ENCODE data around the gene P3H3. TPM values are rescaled to one million over a fixed set of nuclear protein-coding genes. Genes with fewer than 3 reads are reported as not detected.
"Not testable (repeated sequence)": the region's sequence is repeated elsewhere in the genome, so short reads cannot be mapped to it uniquely, and the experiment has no call there.

Gene P3H3
- total and polyA plus RNA-seq, 2 experiments from 2014 or later: 16.4 to 38.2 TPM

DNA sequence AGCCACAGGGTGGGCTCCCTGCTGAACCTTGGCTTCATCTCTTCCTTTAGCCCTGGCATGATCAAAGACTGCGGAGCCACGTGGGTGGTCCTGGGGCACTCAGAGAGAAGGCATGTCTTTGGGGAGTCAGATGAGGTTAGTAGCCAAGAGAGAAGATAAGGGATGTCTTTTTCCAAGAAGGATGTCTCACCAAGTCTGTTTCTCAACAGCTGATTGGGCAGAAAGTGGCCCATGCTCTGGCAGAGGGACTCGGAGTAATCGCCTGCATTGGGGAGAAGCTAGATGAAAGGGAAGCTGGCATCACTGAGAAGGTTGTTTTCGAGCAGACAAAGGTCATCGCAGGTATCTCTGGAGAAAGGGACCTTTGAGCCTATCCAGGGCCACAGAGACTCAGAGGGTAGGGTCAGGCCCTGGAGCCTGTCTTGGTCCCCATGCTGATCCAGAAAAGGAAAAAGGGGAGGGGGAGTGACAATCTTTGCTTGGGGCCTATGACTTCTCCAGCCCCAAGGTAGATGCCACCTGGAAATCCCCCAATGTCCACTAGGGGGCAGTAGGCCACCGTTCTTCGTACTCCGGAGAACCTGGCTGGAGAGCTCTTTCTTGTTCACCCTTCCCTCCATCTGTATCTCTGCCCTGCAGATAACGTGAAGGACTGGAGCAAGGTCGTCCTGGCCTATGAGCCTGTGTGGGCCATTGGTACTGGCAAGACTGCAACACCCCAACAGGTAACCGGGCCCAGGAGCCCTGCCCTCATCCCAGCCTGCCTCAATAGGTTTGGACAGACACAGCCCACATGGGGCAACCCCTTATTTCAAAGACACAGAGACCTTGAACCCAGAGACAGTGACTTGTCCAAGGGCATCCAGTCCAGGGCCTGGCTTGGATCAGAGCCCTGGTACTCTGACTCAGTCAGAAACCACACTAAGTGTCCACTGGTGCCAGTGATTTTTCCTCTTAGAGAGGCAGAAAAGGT lies 41.1 kb downstream of the P3H3 start:
- H3K9me2 ChIP-seq (ENCODE audit: insufficient read depth): no peaks in the 10 kb centered on the region
- H3K4me1 ChIP-seq (ENCODE audit: insufficient read depth): peaks cover 56% of the 10 kb centered on the region
- Mint-ChIP-seq H3K27me3 (ENCODE audit: insufficient read depth, low read depth, poor library complexity) (peaks cover 54% of the 10 kb centered on the region), H3K9me3 (no peaks in the 10 kb centered on the region; the same call in 1 of the 3 replicates), H3K4me1 (peaks cover 57% of the 10 kb centered on the region), H3K4me3 (peak overlapping the region; percentile 94), H3K27ac (peak overlapping the region; percentile 94), H3K36me3 (ENCODE audit: low read depth) (peaks cover 61% of the 10 kb centered on the region)
- no peaks in the 10 kb centered on the region for H3K27me3 ChIP-seq (ENCODE audit: insufficient read depth)
- peaks cover 14% of the 10 kb centered on the region; the same call in 1 of the 2 replicates for H3K36me3 ChIP-seq (ENCODE audit: insufficient read depth)
- DNase-seq (ENCODE audit: low spot score) (peak; percentile 96), ATAC-seq (peak; percentile 1)
- H3K27ac ChIP-seq (ENCODE audit: low read depth): peak overlapping the region; percentile 85
- peak overlapping the region; percentile 97 for H3K4me3 ChIP-seq
- H4K20me1 ChIP-seq (replicated peaks; ENCODE audit: insufficient read depth): peaks cover 32% of the 10 kb centered on the region
- peaks cover 28% of the 10 kb centered on the region for H3K79me2 ChIP-seq (replicated peaks; ENCODE audit: insufficient read depth)
- H3K4me2 ChIP-seq: peak overlapping the region; percentile 100
- H3F3A ChIP-seq (replicated peaks; ENCODE audit: low read depth): peaks cover 68% of the 10 kb centered on the region
- no peak overlapping the region for H2AFZ ChIP-seq
- no peak for TF ChIP-seq NANOG (IDR thresholded peaks at IDR 0.05; ENCODE audit: borderline replicate concordance)
- no peak for TF ChIP-seq STAT1 (IDR thresholded peaks at IDR 0.05; ENCODE audit: unreplicated experiment)
- TF ChIP-seq POLR2AphosphoS5 (IDR thresholded peaks at IDR 0.05; ENCODE audit: low read depth): peak; percentile 56; the same call in 1 of the 2 replicates
- TF ChIP-seq, protein P1, sequence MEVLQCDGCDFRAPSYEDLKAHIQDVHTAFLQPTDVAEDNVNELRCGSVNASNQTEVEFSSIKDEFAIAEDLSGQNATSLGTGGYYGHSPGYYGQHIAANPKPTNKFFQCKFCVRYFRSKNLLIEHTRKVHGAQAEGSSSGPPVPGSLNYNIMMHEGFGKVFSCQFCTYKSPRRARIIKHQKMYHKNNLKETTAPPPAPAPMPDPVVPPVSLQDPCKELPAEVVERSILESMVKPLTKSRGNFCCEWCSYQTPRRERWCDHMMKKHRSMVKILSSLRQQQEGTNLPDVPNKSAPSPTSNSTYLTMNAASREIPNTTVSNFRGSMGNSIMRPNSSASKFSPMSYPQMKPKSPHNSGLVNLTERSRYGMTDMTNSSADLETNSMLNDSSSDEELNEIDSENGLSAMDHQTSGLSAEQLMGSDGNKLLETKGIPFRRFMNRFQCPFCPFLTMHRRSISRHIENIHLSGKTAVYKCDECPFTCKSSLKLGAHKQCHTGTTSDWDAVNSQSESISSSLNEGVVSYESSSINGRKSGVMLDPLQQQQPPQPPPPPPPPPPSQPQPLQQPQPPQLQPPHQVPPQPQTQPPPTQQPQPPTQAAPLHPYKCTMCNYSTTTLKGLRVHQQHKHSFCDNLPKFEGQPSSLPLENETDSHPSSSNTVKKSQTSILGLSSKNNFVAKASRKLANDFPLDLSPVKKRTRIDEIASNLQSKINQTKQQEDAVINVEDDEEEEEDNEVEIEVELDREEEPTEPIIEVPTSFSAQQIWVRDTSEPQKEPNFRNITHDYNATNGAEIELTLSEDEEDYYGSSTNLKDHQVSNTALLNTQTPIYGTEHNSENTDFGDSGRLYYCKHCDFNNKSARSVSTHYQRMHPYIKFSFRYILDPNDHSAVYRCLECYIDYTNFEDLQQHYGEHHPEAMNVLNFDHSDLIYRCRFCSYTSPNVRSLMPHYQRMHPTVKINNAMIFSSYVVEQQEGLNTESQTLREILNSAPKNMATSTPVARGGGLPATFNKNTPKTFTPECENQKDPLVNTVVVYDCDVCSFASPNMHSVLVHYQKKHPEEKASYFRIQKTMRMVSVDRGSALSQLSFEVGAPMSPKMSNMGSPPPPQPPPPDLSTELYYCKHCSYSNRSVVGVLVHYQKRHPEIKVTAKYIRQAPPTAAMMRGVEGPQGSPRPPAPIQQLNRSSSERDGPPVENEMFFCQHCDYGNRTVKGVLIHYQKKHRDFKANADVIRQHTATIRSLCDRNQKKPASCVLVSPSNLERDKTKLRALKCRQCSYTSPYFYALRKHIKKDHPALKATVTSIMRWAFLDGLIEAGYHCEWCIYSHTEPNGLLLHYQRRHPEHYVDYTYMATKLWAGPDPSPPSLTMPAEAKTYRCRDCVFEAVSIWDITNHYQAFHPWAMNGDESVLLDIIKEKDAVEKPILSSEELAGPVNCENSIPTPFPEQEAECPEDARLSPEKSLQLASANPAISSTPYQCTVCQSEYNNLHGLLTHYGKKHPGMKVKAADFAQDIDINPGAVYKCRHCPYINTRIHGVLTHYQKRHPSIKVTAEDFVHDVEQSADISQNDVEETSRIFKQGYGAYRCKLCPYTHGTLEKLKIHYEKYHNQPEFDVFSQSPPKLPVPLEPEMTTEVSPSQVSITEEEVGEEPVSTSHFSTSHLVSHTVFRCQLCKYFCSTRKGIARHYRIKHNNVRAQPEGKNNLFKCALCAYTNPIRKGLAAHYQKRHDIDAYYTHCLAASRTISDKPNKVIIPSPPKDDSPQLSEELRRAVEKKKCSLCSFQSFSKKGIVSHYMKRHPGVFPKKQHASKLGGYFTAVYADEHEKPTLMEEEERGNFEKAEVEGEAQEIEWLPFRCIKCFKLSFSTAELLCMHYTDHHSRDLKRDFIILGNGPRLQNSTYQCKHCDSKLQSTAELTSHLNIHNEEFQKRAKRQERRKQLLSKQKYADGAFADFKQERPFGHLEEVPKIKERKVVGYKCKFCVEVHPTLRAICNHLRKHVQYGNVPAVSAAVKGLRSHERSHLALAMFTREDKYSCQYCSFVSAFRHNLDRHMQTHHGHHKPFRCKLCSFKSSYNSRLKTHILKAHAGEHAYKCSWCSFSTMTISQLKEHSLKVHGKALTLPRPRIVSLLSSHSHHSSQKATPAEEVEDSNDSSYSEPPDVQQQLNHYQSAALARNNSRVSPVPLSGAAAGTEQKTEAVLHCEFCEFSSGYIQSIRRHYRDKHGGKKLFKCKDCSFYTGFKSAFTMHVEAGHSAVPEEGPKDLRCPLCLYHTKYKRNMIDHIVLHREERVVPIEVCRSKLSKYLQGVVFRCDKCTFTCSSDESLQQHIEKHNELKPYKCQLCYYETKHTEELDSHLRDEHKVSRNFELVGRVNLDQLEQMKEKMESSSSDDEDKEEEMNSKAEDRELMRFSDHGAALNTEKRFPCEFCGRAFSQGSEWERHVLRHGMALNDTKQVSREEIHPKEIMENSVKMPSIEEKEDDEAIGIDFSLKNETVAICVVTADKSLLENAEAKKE (CRISPR knock-in tag; IDR thresholded peaks at IDR 0.05): peak; percentile 58; the same call in 1 of the 2 replicates
- TF ChIP-seq, protein P2, sequence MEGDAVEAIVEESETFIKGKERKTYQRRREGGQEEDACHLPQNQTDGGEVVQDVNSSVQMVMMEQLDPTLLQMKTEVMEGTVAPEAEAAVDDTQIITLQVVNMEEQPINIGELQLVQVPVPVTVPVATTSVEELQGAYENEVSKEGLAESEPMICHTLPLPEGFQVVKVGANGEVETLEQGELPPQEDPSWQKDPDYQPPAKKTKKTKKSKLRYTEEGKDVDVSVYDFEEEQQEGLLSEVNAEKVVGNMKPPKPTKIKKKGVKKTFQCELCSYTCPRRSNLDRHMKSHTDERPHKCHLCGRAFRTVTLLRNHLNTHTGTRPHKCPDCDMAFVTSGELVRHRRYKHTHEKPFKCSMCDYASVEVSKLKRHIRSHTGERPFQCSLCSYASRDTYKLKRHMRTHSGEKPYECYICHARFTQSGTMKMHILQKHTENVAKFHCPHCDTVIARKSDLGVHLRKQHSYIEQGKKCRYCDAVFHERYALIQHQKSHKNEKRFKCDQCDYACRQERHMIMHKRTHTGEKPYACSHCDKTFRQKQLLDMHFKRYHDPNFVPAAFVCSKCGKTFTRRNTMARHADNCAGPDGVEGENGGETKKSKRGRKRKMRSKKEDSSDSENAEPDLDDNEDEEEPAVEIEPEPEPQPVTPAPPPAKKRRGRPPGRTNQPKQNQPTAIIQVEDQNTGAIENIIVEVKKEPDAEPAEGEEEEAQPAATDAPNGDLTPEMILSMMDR (conservative IDR thresholded peaks at IDR 0.05; ENCODE audit: low read depth in 2 of 2): peak; percentile 91 to 94

DNA sequence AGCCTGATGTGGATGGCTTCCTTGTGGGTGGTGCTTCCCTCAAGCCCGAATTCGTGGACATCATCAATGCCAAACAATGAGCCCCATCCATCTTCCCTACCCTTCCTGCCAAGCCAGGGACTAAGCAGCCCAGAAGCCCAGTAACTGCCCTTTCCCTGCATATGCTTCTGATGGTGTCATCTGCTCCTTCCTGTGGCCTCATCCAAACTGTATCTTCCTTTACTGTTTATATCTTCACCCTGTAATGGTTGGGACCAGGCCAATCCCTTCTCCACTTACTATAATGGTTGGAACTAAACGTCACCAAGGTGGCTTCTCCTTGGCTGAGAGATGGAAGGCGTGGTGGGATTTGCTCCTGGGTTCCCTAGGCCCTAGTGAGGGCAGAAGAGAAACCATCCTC lies 42.1 kb downstream of the P3H3 start:
- not testable (repeated sequence) for H2AFZ ChIP-seq; ATAC-seq; H3K9me2 ChIP-seq (ENCODE audit: insufficient read depth); DNase-seq (ENCODE audit: low spot score); H3K27ac Mint-ChIP-seq; H3K27me3 ChIP-seq (ENCODE audit: insufficient read depth); H3K9me3 Mint-ChIP-seq
- Histone ChIP-seq H4K20me1 (replicated peaks; ENCODE audit: insufficient read depth) (peaks cover 32% of the 10 kb centered on the region), H3K4me3 (peak overlapping the region; percentile 99; the same call in 1 of the 2 replicates), H3K79me2 (replicated peaks; ENCODE audit: insufficient read depth) (peaks cover 33% of the 10 kb centered on the region), H3K27ac (ENCODE audit: low read depth) (0 out of 2 replicates have a peak overlapping the region, but pooled peaks have one; percentile 79), H3K4me2 (peak overlapping the region; percentile 100; the same call in 1 of the 2 replicates), H3K36me3 (ENCODE audit: insufficient read depth) (peaks cover 14% of the 10 kb centered on the region; the same call in 1 of the 2 replicates), H3K4me1 (ENCODE audit: insufficient read depth) (peaks cover 57% of the 10 kb centered on the region), H3F3A (replicated peaks; ENCODE audit: low read depth) (peaks cover 72% of the 10 kb centered on the region)
- peak overlapping the region; percentile 92; the same call in 2 of the 3 replicates for H3K4me3 Mint-ChIP-seq
- H3K27me3 Mint-ChIP-seq (ENCODE audit: insufficient read depth, low read depth, poor library complexity): peaks cover 55% of the 10 kb centered on the region
- peaks cover 55% of the 10 kb centered on the region for H3K4me1 Mint-ChIP-seq
- H3K36me3 Mint-ChIP-seq (ENCODE audit: low read depth): peaks cover 51% of the 10 kb centered on the region
